GM19463 (cell line): Measurements from ENCODE around the gene TRPM1.

Source experiments
- ATAC-seq: cut with Tn5 transposase; IDR thresholded peaks from one replicate; pipeline ENCODE4 v1.9.1; 2021; ENCODE audit warnings: mild to moderate bottlenecking, moderate library complexity; ENCODE audit not compliant: unreplicated experiment

TRPM1 gene

DNA sequence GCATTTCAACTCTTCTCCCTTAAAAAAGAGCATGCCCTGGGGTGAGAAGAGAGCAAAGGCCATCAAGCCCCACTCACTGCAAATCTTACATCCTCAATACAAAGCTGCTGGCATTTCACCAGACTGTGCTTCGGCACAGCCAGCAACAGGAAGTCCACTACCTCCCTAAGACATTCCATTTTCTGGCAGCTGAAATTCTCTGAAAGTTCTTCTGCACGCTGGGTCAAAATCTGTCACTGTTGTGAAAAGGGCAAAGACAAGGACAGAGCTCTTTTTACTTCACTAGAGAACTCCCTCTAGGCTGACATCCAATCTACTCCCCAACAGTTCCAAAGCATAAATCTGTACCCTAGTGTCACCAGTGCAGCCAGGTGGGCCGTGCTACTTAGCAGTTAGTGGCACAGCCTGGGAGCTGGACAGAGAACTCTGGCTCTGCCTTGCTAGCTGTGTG lies 116.4 kb downstream of the TRPM1 start:
- ATAC-seq: no peak

DNA sequence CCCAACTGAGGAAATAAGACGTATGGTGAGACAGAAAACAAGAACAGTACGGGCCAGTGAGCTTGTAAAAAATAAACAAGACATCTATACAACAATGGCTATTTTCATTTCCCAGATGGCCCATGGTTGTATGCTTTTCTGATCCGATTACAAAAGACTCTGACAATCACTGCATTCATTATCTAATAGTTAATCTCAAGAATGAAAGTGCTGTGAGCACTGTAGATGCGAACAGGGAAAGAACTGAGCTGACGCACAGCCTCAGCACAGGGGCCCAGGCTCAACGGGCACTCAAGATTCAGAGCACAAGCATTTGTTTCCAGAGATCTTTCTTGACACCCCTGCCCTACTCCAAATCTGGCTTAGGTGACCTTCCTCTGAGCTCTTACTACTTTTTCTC lies 117.0 kb downstream of the TRPM1 start:
- ATAC-seq: no peak

- ATAC-seq: no peak
Observed at GRCh38 chr15:30984118-30984517, 117.4 kb downstream of the TRPM1 start.

- ATAC-seq: no peak
Observed at GRCh38 chr15:30979457-30979856, 122.1 kb downstream of the TRPM1 start.

DNA sequence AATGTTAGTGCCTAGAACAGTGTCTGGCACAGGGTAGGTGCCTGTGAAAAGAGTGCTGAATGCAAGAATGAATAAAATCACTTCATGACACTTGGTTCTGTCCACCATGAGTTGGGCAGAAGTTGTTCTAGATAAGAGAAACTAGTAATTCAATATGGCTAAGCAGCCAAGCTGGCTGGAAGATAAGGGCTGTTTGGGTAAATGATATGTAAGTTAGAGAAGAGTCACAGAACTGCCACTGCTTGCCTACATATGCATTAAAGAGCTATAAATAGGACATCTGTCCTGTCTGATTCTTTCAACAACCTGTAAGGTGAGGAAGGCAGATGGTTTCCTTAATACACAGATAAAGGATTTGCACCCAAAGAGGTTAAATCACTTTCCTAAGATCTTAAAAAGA lies 123.2 kb downstream of the TRPM1 start:
- no peak for ATAC-seq

DNA sequence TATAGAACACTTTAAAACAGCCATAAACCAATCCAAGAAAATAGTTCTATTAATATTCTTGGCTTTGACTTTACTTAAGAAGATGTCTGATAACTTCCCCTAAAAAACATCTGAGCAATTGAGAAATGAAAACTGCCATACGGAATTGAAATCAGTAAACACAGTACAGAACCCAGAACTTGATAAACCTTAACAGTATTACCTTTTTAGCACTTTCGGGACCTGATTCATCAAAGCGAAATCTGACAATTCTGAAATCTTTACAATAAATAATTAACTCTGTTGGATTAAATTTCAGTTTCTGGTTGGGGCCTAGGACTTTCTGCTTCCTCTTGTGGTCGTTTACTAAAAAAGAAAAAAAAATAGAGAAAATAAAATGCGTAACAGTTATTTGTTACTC lies 127.4 kb downstream of the TRPM1 start:
- ATAC-seq: peak; percentile 57

DNA sequence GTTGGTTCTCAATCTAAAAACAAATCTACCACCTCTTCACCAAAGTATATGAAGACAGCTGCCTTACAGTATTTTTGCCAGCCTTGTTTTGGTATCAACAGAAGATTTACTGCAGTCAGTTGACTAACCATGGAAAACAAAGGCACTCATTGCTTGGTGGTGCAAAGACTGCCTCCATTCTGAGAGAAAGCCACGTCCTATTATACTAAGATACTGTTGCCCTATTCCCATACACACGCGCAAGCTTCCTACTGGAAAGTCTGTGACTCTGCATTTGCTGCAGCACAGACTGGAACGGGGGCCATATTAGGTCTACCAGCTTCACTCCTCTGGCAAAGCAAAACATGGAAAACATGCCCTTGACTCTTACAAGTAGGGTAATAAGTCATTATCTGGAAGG lies 128.1 kb downstream of the TRPM1 start:
- no peak for ATAC-seq

- ATAC-seq: no peak
Observed at GRCh38 chr15:30969724-30970123, 131.8 kb downstream of the TRPM1 start.

GRCh38 chr15:30963681-30964080 lies 137.8 kb downstream of the TRPM1 start:
- no peak for ATAC-seq

DNA sequence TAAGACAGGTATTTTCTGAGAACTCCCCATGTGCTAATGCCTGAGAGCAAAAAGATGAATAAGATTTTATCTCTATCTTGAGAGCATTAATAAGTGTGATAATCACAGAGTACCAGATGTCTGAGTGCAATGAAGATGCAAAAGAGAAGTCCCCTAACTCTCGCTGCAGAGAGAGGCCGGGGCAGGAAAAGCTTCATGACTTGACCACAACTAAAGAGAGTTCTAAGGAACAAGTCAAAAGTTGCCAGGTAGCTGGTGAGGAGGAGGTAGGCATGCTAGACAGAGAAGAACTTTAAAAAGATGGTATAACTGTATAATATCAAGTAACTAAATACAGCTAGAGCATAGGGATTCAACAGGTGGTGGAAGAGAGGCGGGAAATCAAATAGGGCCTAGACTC lies 138.9 kb downstream of the TRPM1 start:
- no peak for ATAC-seq

DNA sequence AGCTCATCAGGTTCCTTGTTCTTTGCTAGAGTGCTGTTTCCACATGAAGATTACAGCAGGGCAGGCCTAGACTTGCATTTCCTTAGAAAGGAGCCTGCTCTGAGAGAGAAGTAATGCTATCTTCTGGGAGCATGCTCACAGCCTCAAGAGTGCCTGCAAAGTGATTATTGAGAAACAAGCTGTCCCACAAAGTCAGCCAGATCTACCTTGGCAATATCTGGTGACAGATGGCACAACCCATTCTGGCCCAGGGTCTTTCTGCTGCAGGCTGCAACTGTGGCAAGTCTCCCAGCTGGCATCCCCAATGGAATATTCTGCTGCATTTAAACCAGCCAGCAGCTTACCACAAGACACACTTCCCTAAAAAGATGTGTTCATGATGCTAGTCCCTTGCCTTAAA lies 139.4 kb downstream of the TRPM1 start:
- no peak for ATAC-seq

- no peak for ATAC-seq
Observed at GRCh38 chr15:30958219-30958618, 143.3 kb downstream of the TRPM1 start.

- ATAC-seq: no peak
Observed at GRCh38 chr15:30956216-30957124, 145.1 kb downstream of the TRPM1 start.

DNA sequence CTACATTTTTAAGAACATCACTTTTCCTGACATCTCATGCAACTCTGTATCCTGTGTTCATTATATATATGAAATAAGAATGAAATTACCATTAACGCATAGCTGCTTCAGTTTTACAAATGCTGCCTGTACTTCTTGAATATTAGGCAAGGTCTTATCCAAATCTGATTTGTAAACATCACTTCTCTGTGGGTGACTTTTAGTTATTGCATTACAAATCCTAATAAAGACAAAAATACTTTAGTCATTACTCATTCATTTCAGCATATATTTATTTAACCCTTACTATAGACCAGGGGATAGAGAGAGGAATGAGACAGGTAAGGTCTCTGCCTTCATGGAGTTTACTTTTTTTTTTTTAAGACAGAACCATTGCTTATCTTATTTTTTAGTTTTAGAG lies 146.9 kb downstream of the TRPM1 start:
- ATAC-seq: no peak

- ATAC-seq: no peak
Observed at GRCh38 chr15:30953731-30954378, 147.7 kb downstream of the TRPM1 start.

- ATAC-seq: no peak
Observed at GRCh38 chr15:30953183-30953582, 148.3 kb downstream of the TRPM1 start.
